Measurements from ENCODE around the gene PRDM16. TPM values are rescaled to one million over a fixed set of nuclear protein-coding genes. Genes with fewer than 3 reads are reported as not detected.
A peak's percentile ranks its signal among the peaks of the same experiment; 100 is the strongest.

PRDM16 gene
- total RNA-seq, 1 donor from 2014 or later: 0.79 TPM

- H3K27me3 ChIP-seq (ENCODE audit: control insufficient read depth, insufficient read depth, low read length): no peaks in the 10 kb centered on the region
- DNase-seq (ENCODE audit: low read depth) (no peak), FAIRE-seq (no peak)
- no peaks in the 10 kb centered on the region for H3K36me3 ChIP-seq (ENCODE audit: control insufficient read depth, insufficient read depth, low read length)
- H3K4me3 ChIP-seq (ENCODE audit: low read depth, low read length): no peak overlapping the region
- no peak for TF ChIP-seq CTCF (IDR thresholded peaks at IDR 0.05; ENCODE audit: insufficient read depth, low read length, severe bottlenecking)
These were observed 246.7 kb downstream of the PRDM16 start for GRCh38 chr1:3315399-3316339.

- H3K36me3 ChIP-seq (ENCODE audit: control insufficient read depth, insufficient read depth, low read length): no peaks in the 10 kb centered on the region
- H3K27me3 ChIP-seq (ENCODE audit: control insufficient read depth, insufficient read depth, low read length): no peaks in the 10 kb centered on the region
- H3K4me3 ChIP-seq (ENCODE audit: low read depth, low read length): no peak overlapping the region
- TF ChIP-seq CTCF (IDR thresholded peaks at IDR 0.05; ENCODE audit: insufficient read depth, low read length, severe bottlenecking): no peak
- FAIRE-seq (peak; percentile 86), DNase-seq (ENCODE audit: low read depth) (no peak)
These were observed 247.4 kb downstream of the PRDM16 start for GRCh38 chr1:3316340-3316943.

- Histone ChIP-seq H3K36me3 (ENCODE audit: control insufficient read depth, insufficient read depth, low read length) (no peaks in the 10 kb centered on the region), H3K27me3 (ENCODE audit: control insufficient read depth, insufficient read depth, low read length) (no peaks in the 10 kb centered on the region), H3K4me3 (ENCODE audit: low read depth, low read length) (no peak overlapping the region)
- FAIRE-seq: no peak
- no peak for TF ChIP-seq CTCF (IDR thresholded peaks at IDR 0.05; ENCODE audit: insufficient read depth, low read length, severe bottlenecking)
- DNase-seq (ENCODE audit: low read depth): no peak
These were observed 248.5 kb downstream of the PRDM16 start for GRCh38 chr1:3317456-3317855.

- FAIRE-seq: no peak
- no peak for DNase-seq (ENCODE audit: low read depth)
These were observed 249.3 kb downstream of the PRDM16 start for GRCh38 chr1:3318329-3318728.

GRCh38 chr1:3319874-3320245 lies 250.9 kb downstream of the PRDM16 start:
- no peak overlapping the region for H3K4me3 ChIP-seq (ENCODE audit: low read depth, low read length)
- DNase-seq (ENCODE audit: low read depth): peak; percentile 68
- H3K27me3 ChIP-seq (ENCODE audit: control insufficient read depth, insufficient read depth, low read length): no peaks in the 10 kb centered on the region
- no peaks in the 10 kb centered on the region for H3K36me3 ChIP-seq (ENCODE audit: control insufficient read depth, insufficient read depth, low read length)
- FAIRE-seq: peak; percentile 36
- TF ChIP-seq CTCF (IDR thresholded peaks at IDR 0.05; ENCODE audit: insufficient read depth, low read length, severe bottlenecking): peak; percentile 71

More at GRCh38 chr1:3318329-3318728, 249.3 kb downstream of the PRDM16 start:
- H3K36me3 ChIP-seq (ENCODE audit: control insufficient read depth, insufficient read depth, low read length): no peaks in the 10 kb centered on the region
- no peak overlapping the region for H3K4me3 ChIP-seq (ENCODE audit: low read depth, low read length)
- TF ChIP-seq CTCF (IDR thresholded peaks at IDR 0.05; ENCODE audit: insufficient read depth, low read length, severe bottlenecking): no peak
- H3K27me3 ChIP-seq (ENCODE audit: control insufficient read depth, insufficient read depth, low read length): no peaks in the 10 kb centered on the region

Measured in bronchial epithelial cell (primary cell).